ENCODE measurements around the gene VSTM2L. TPM values are rescaled to one million over a fixed set of nuclear protein-coding genes. Genes with fewer than 3 reads are reported as not detected.

The VSTM2L gene
- total and polyA plus RNA-seq, 2 of the 4 experiments (the other 2 are of a cell fraction), result 0.18 to 0.19 TPM

DNA sequence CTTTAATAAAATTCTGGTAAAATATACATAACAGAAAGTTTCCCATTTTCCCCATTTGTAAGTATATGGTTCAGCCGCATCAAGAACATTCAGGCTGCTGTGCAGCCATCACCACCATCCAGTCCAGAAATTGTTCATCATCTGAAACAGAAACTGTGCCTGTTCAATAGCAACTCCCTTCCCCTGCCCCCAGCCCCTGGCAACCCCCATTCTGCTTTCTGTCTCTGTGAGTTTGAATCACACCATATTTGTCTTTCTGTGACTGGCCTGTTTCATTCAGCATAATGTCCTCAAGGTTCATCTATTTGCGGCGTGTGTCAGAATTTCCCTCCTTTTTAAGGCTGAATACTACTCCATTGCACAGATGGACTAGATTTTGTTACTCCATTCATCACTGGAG, 19.1 kb downstream of the VSTM2L start:
- ATAC-seq (ENCODE audit: low read depth) (no peak), DNase-seq (no peak)
- H2BK15ac ChIP-seq (ENCODE audit: low read depth, low read length), result no peak overlapping the region
- no peaks in the 10 kb centered on the region for H4K20me1 ChIP-seq (ENCODE audit: insufficient read depth, low read length)
- H3K9me3 ChIP-seq (ENCODE audit: control insufficient read depth, insufficient read depth, low read length), result no peaks in the 10 kb centered on the region
- H3K27ac ChIP-seq (ENCODE audit: insufficient read depth, low read length), result no peak overlapping the region
- no peak overlapping the region for H2AFZ ChIP-seq (replicated peaks; ENCODE audit: low read length, poor library complexity)
- H2AK9ac ChIP-seq (replicated peaks; ENCODE audit: low read depth, low read length, poor library complexity), result no peak overlapping the region
- H3K56ac ChIP-seq (ENCODE audit: extremely low read depth, insufficient read depth, low read length), result no peak overlapping the region
- ChIA-PET CTCF (no interaction called here), POLR2A (ENCODE audit: unreplicated experiment) (no interaction called here)
- no peak overlapping the region for H3K4me3 ChIP-seq (ENCODE audit: insufficient read depth, low read depth, low read length)
- no peak overlapping the region for H4K5ac ChIP-seq (ENCODE audit: low read depth, low read length)
- TF ChIP-seq RAD21 (IDR thresholded peaks at IDR 0.05; ENCODE audit: low read length), result no peak
- no peaks in the 10 kb centered on the region for H3K4me1 ChIP-seq (ENCODE audit: control insufficient read depth, insufficient read depth, low read length)
- peaks cover 74% of the 10 kb centered on the region for H3K27me3 ChIP-seq (ENCODE audit: control insufficient read depth, insufficient read depth, low read length)
- no peak overlapping the region for H3K4me2 ChIP-seq (ENCODE audit: low read depth, low read length)
- no peaks in the 10 kb centered on the region for H3K79me1 ChIP-seq (ENCODE audit: low read depth in 1 of 2, low read length in 2 of 2)
- H3K4ac ChIP-seq (ENCODE audit: low read depth, low read length), result no peak overlapping the region
- no peak overlapping the region for H4K91ac ChIP-seq (ENCODE audit: insufficient read depth, low read depth, low read length)
- H3K18ac ChIP-seq (ENCODE audit: low read depth, low read length), result no peak overlapping the region
- no TSS peak for BruUV-seq (replicated peaks)
- H2BK120ac ChIP-seq (ENCODE audit: low read depth, low read length), result no peak overlapping the region
- no peak overlapping the region for H2AK5ac ChIP-seq (ENCODE audit: low read depth, low read length)
- WGBS, 2 experiments (ENCODE audit: extremely low coverage in 2 of 2, insufficient read length in 1 of 2), result no CpG with 5 or more reads among the region's 3 CpGs
- in situ Hi-C loops (cut with MboI; ENCODE audit: low sequenced_read_pairs), result no loop called here
- H3K36me3 ChIP-seq (ENCODE audit: control insufficient read depth, insufficient read depth, low read length), result no peaks in the 10 kb centered on the region
- H2BK20ac ChIP-seq (ENCODE audit: low read depth, low read length), result no peak overlapping the region
- no peak overlapping the region for H3K14ac ChIP-seq (replicated peaks; ENCODE audit: low read depth, low read length)
- no peaks in the 10 kb centered on the region for H3K9me1 ChIP-seq (ENCODE audit: insufficient read depth, low read length)
- dilution Hi-C loops (cut with HindIII; ENCODE audit: low sequenced_read_pairs, unreplicated experiment), result no loop called here
- H4K8ac ChIP-seq (ENCODE audit: low read depth in 2 of 2, low read length in 2 of 2), result no peak overlapping the region
- H3K23ac ChIP-seq (ENCODE audit: low read depth, low read length), result no peak overlapping the region
- no peak overlapping the region for H3K9ac ChIP-seq (ENCODE audit: low read depth, low read length)
- intact Hi-C loops (cut with micrococcal nuclease), result no loop called here
- H2BK5ac ChIP-seq (ENCODE audit: low read depth, low read length, poor library complexity, severe bottlenecking), result no peak overlapping the region
